Lower leg skin (tissue), 3 donors: ENCODE data around the gene IKBKG.

Experiments used
- POLR2A ChIP-seq, 2 donors: fragments of 450-650 bp; IDR thresholded peaks; one replicate each; pipeline ENCODE4 v1.6.1; 2016 to 2017; ENCODE audit warnings: antibody characterized with exemption in 2 of 2, mild to moderate bottlenecking in 1 of 2, moderate library complexity in 1 of 2
- TF ChIP-seq, protein P1 (sequence below), 3 donors: fragments of 450-650 bp; IDR thresholded peaks; one replicate each; pipeline ENCODE4 v1.5.1; 2016; ENCODE audit warnings: antibody characterized with exemption in 3 of 3, mild to moderate bottlenecking in 3 of 3, moderate library complexity in 2 of 3

- TF ChIP-seq, protein P1, sequence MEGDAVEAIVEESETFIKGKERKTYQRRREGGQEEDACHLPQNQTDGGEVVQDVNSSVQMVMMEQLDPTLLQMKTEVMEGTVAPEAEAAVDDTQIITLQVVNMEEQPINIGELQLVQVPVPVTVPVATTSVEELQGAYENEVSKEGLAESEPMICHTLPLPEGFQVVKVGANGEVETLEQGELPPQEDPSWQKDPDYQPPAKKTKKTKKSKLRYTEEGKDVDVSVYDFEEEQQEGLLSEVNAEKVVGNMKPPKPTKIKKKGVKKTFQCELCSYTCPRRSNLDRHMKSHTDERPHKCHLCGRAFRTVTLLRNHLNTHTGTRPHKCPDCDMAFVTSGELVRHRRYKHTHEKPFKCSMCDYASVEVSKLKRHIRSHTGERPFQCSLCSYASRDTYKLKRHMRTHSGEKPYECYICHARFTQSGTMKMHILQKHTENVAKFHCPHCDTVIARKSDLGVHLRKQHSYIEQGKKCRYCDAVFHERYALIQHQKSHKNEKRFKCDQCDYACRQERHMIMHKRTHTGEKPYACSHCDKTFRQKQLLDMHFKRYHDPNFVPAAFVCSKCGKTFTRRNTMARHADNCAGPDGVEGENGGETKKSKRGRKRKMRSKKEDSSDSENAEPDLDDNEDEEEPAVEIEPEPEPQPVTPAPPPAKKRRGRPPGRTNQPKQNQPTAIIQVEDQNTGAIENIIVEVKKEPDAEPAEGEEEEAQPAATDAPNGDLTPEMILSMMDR (IDR thresholded peaks at IDR 0.05), result no peak
- TF ChIP-seq POLR2A (IDR thresholded peaks at IDR 0.05), result no peak
These were observed 48.3 kb downstream of the IKBKG start for GRCh38 chrX:154595559-154596249.
